Effector CD4-positive, alpha-beta T cell (primary cell): ENCODE measurements around the gene ZNF316.
"Not testable (repeated sequence)": the region's sequence is repeated elsewhere in the genome, so short reads cannot be mapped to it uniquely, and the experiment has no call there.

Experiments used
- DNase-seq: peaks from one replicate; pipeline ENCODE4 v3.0.0-alpha.2; 2020

The ZNF316 gene

GRCh38 chr7:6647541-6647940 lies 10.4 kb downstream of the ZNF316 start:
- no peak for DNase-seq

DNA sequence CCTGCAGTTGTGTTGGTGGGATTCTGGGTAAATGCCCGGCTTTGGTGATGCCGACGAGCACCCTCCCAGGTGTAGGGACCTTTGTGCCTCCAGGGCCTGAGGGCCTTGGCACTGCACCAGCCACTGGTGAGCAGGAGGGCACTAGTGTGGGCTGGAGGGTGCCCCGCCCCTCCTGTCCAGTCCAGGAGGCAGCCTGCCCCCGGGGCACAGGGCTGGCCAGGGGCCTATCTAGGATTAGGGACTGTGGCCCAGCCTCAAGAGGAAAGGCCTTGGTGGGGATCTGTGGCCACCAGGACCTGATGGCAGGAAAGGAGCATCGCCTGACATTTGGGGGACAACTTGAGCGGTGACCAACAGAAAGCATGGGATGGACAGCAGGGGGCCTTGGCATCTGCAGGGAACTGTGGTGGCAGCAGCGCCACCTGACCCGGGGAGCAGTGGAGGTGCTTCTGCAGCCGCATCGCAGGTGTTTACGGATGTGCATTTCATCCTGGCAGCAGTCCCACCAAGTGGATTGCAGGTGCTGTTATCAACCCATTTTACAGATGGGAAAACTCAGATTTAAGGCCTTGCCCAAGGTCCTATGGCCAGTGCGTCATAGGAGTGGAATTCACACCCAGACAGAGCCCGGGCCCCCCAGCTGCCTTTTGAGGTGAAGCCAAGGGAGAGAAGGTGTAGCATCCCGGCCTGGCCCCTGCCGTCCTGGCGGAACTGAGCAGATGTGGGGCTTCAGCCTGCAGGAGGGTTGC lies 11.1 kb downstream of the ZNF316 start:
- no peak for DNase-seq

- DNase-seq: no peak
Observed at GRCh38 chr7:6648815-6649104, 11.6 kb downstream of the ZNF316 start.

GRCh38 chr7:6649241-6649961 lies 12.3 kb downstream of the ZNF316 start:
- no peak for DNase-seq

- no peak for DNase-seq
Observed at GRCh38 chr7:6650086-6650485, 13.0 kb downstream of the ZNF316 start.

DNA sequence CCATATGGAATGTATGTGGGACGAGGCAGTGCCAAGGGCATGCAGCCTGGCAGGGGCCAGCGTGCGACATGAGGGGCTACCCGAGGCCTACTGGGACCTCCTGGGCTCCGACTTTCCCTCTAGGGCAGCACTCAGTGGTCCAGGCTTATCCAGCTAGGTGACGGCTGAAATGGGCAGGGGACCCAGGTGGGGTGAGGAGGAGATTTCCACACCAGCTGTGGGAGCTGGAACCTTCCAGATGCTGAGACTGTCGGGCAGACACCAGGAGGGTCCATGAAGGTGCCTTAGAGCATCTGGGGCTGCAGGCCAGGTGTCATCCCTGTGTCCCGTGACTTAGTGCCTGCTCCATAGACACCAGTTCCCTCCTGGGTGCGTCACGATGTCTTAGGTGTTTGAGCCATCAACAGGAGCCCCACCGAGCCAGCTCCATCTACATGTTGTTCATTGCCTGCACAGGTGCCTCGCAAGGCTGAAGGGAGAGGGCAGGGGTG lies 13.4 kb downstream of the ZNF316 start:
- no peak for DNase-seq

DNA sequence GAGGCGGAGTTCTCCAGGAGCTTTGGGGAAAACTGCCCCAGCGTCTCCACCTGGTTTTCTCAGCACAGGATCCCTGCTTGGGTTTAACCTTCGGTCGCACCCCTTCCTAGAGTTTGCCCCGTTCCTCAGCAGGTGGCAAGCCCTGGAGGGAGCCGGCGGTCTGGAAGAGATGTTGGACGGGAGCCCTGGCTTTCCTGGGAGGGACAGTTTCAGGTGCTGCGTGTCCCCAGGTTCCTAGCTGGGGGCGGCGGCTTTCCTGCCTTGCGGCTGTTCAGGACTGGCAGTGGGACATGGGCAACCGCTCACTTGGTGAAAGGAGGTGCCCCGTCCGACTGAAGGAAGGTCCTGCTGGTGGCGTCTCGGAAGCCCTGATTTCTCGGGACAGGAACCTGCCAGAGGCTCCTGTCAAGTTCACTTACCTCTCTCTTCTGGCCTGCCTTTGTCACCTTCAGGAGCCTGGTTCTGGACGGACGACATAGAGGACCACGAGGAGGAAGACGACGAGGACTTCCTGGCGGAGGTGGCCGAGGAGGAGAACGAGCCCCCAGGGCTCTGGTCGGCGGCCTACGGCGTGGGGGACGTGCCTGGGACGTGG lies 14.8 kb downstream of the ZNF316 start:
- no peak for DNase-seq

DNA sequence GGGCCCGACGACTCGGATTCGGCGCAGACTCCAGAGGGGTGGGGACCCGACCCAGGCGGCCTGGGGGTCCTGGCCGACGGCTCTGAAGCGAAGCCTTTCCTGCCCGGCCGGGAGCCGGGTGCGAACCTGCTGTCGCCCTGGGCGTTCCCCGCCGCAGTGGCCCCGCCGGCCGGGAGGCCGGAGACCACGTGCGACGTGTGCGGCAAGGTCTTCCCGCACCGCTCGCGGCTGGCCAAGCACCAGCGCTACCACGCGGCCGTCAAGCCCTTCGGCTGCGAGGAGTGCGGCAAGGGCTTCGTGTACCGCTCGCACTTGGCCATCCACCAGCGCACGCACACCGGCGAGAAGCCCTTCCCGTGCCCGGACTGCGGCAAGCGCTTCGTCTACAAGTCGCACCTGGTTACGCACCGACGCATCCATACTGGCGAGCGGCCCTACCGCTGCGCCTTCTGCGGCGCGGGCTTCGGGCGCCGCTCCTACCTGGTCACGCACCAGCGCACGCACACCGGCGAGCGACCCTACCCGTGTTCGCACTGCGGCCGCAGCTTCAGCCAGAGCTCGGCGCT lies 15.4 kb downstream of the ZNF316 start:
- no peak for DNase-seq

DNA sequence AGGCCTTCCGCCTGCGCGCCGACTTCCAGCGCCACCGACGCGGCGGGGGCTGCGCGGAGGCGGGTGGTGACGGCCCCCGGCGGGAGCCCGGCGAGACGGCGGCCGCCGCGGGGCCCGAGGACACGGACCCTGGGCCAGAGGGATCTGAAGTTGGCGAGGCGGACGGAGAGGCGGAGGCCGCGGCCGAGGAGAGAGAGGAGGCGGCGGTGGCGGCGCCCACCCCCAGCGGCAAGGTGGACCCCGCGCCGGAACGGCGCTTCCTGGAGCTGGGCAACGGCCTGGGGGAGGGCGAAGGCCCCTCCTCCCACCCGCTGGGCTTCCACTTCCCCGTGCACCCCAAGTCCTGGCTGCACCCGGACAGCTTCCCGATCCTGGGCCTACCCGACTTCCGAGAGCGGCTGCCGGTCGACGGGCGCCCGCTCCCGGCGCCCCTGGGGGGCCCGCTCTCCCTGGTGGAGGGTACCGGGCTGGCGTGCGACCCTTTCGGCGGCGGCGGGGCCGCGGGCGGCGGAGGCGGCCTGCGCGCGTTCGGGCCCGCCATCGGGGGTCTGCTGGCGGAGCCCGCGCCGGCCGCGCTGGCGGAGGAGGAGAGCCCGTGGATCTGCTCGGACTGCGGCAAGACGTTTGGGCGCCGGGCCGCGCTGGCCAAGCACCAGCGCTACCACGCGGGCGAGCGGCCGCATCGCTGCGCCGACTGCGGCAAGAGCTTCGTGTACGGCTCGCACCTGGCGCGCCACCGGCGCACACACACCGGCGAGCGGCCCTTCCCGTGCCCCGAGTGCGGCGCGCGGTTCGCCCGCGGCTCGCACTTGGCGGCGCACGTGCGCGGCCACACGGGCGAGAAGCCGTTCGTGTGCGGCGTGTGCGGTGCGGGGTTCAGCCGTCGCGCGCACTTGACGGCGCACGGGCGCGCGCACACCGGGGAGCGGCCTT lies 16.2 kb downstream of the ZNF316 start:
- no peak for DNase-seq

GRCh38 chr7:6654113-6654841 lies 17.2 kb downstream of the ZNF316 start:
- no peak for DNase-seq

DNA sequence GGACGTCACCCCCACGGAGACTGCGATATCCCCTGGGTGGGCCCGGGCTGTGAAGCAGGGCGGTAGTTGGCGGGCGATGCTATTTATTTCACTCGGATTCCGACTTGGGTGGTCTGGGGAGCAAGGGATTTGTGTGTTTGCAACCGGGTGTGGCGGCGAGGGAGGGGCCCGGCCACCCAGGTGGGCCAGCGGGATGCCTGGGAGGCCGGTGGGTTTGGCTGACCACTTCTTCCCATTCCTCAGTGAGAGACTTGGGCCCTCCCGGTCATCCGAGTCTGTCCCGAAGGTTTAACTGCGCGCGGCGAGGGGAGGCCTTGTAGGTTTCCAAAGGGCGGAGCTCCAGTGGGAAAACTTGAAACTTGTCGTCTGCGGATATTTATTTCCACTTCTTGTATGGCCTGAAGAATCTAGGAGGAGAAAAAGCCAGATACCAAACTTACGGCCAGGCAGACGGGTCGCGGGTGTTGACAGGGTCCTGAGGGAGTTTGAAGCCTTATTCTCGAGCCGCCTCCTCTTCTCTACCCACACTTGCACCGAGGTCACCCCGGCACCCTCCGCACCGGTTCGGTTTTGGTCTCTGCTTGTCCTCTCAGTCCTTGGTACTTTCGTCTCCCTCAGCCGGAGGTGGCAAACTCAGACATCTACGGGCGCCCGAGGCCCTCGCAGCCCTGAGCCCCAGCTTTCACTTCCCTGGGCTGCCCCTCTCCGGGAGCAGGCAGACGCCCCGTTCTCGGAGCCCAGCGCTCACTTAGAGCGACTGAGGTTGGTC lies 17.9 kb downstream of the ZNF316 start:
- DNase-seq: no peak

GRCh38 chr7:6655636-6656385 lies 18.7 kb downstream of the ZNF316 start:
- DNase-seq: no peak

DNA sequence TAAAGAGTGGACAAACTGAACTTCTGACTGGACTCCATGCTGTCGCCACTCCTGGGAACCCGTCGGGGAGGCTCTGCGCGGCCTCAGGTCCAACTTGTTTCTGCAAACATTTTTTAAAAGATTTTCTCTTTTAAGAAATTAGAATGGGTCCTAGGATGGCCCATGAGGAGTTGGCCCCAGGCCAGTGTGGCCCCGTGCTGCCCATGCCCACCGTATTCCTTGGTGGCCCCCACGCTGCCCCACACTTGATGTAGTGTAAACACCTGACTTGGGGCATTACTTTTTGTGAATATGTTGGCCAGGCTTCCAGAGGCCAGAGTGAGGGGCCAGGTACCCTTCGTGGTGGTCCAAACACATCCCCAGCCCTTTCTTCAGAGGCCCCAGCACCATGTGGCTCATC lies 19.3 kb downstream of the ZNF316 start:
- DNase-seq: no peak

- no peak for DNase-seq
Observed at GRCh38 chr7:6658618-6659345, 21.7 kb downstream of the ZNF316 start.

- DNase-seq: not testable (repeated sequence)
Observed at GRCh38 chr7:6670851-6671250, 33.7 kb downstream of the ZNF316 start.

DNA sequence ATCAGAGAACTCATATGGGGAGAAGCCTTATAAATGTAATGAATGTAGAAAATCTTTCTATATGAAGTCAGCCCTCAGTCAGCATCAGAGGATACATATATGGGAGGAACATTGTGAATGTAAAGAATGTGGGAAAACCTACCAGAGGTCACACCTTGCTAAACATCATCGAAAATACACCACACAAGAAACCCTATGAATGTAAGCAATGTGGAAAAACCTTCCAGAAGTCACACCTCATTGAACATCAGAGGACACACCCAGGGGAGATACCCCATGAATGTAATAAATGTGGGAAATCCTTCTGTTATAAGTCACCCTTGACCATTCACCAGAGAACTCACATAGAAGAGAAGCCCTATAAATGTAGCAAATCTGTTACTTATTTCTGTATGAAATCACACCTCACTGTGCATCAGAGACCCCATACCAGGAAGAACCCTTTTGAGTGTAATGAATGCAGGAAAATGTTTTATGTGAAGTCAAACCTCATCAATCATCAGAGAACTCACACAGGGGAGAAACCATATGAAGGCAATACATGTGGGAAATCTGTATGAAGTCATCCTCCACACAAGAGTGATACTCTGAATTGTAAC lies 38.8 kb downstream of the ZNF316 start:
- DNase-seq: no peak

DNA sequence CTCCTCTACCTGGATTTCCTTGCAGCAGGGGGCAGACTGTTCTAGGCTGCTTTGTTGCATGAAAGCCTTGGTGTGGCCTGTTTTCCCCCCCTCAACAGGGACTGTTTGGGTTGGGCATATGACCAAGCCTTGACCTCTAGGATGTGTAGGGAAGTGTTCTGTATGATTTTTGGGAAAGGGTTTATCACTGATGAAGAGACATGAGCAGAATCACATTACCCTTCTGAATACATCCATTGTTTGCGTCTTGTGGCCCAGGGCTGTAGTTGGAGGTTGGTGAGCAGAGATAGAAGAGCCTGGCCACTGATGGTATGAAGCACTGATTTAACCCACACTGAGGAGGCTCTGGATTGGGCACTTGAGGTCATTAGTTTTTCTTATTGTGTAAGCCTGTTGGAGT lies 43.0 kb downstream of the ZNF316 start:
- DNase-seq: no peak

DNA sequence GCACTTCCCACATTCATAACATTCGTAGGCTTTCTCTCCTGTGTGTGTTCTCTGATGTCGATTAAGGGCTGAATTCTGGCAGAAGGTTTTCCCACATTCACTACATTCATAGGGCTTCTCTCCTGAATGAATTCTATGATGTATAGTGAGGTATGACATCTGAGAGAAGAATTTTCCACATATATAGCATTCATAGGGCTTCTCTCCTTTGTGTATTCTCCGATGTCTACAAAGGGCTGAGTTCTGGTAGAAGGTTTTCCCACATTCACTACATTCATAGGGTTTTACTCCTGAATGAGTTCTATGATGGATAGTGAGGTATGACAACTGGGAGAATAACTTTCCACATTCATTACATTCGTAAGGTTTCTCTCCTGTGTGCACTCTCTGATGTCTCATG lies 54.0 kb downstream of the ZNF316 start:
- no peak for DNase-seq

DNA sequence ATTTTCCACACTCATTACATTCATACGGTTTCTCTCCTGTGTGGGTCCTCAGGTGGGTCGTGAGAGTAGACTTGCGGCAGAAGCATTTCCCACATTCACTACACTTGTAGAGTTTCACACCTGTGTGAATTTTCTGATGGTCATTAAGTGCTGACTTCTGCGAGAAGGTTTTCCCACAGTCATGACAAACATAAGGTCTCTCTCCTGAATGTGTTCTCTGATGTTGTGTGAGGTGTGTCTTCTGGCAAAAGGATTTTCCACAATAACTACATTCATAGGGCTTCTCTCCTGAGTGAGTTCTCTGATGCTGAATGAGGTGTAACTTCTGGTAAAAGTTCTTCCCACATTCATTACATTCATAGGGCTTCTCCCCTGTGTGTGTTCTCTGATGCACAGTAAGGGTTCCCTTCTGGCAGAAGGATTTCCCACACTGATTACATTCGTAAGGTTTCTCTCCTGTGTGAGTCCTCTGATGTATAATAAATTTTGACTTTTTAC lies 54.5 kb downstream of the ZNF316 start:
- no peak for DNase-seq
